ENCODE results near the gene WIPI1.

WIPI1 gene

GRCh38 chr17:68460146-68460545 lies 2.9 kb upstream of the WIPI1 start:
- DNase-seq, result no peak

- no peak for DNase-seq
These were observed 1.8 kb upstream of the WIPI1 start for GRCh38 chr17:68459037-68459639.

GRCh38 chr17:68458260-68459036 lies 1.2 kb upstream of the WIPI1 start:
- no peak for DNase-seq

GRCh38 chr17:68457539-68458259 lies 403 bp upstream of the WIPI1 start:
- peak; percentile 98 to 99 for DNase-seq

GRCh38 chr17:68456339-68457167 lies 743 bp downstream of the WIPI1 start:
- peak in 1 of 2 experiments; percentile 38 for DNase-seq

GRCh38 chr17:68455901-68456338 lies 1.4 kb downstream of the WIPI1 start:
- DNase-seq, result peak; percentile 52 to 59

- no peak for DNase-seq
These were observed 3.2 kb downstream of the WIPI1 start for GRCh38 chr17:68453991-68454665.

- DNase-seq, result no peak
These were observed 4.5 kb downstream of the WIPI1 start for GRCh38 chr17:68452724-68453290.

GRCh38 chr17:68451670-68452354 lies 5.5 kb downstream of the WIPI1 start:
- DNase-seq, result no peak

GRCh38 chr17:68450801-68451200 lies 6.5 kb downstream of the WIPI1 start:
- no peak for DNase-seq

- DNase-seq, result no peak
These were observed 6.9 kb downstream of the WIPI1 start for GRCh38 chr17:68450391-68450790.

GRCh38 chr17:68449021-68449739 lies 8.1 kb downstream of the WIPI1 start:
- no peak for DNase-seq

- DNase-seq, result no peak
These were observed 10.7 kb downstream of the WIPI1 start for GRCh38 chr17:68446626-68447041.

- no peak for DNase-seq
These were observed 11.6 kb downstream of the WIPI1 start for GRCh38 chr17:68445671-68446070.

GRCh38 chr17:68443972-68444464 lies 13.3 kb downstream of the WIPI1 start:
- no peak for DNase-seq

- no peak for DNase-seq
These were observed 16.1 kb downstream of the WIPI1 start for GRCh38 chr17:68441070-68441770.

- no peak for DNase-seq
These were observed 16.8 kb downstream of the WIPI1 start for GRCh38 chr17:68440526-68440925.

GRCh38 chr17:68439656-68440290 lies 17.5 kb downstream of the WIPI1 start:
- no peak for DNase-seq
